Stimulated activated CD4-positive, alpha-beta T cell treated with anti-CD3 and anti-CD28 coated beads, Interleukin-4, amount 100 ng/mL, for 48 hours (primary cell): Measurements from ENCODE around the gene FOXD3.

Source experiments
- DNase-seq, 2 donors: peaks; one replicate each; pipeline ENCODE4 v3.0.0-alpha.2; 2020; ENCODE audit warnings: low read depth in 2 of 2

The FOXD3 gene

DNA sequence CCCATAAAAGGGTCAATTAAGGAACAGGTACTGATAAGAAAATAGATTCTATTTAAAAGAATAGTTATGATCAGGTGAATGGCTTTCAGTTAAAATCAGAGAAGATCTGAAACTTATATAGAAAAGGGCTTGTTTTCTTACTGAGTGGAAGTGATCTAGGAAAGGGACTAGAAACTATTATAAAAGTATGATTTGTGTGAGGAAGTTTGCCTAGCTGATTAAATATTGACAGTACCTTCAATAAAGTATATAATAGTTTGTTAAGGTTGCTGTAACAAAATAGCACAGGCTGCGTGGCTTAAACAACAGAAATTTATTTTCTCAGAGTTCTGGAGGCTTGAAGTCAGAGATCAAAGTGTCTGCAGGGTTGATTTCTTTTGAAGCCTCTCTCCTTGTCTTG is 39.7 kb downstream of the FOXD3 start:
- DNase-seq = no peak

- DNase-seq = no peak
These were observed 40.2 kb downstream of the FOXD3 start for GRCh38 chr1:63362578-63362977.

DNA sequence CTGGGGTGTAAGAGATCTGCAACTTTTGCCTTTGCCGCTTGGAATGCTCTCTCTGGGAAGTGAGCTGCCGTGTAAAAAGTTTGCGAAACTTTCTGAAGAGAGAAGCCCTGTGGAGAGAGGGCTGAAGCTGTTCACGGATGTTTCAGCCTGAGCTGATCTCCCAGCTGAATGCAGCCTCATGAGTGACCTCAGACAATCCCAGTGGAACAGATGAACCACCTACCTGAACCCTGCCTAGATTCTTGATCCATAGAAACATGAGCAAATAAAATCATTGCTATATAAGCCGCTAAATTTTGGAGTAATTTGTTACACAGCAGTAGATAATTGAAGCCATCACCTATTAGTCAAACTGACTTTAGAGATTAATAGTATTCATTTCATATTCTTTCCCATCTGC is 40.6 kb downstream of the FOXD3 start:
- no peak for DNase-seq

DNA sequence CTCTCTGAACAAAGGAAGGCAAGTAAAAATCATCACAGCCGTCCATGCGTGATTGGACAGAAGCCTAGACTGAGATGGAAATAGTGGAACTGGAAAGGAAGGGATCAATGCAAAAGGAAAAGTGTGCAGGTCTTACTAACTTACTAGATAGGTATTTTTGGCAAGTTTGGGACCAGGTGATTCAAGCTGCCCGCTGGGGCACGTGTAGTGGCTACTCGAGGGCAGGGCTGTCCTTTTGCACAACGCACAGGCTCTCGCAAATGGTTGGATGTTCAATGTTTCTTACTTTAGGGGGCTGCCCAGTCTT is 44.5 kb downstream of the FOXD3 start:
- no peak for DNase-seq

DNA sequence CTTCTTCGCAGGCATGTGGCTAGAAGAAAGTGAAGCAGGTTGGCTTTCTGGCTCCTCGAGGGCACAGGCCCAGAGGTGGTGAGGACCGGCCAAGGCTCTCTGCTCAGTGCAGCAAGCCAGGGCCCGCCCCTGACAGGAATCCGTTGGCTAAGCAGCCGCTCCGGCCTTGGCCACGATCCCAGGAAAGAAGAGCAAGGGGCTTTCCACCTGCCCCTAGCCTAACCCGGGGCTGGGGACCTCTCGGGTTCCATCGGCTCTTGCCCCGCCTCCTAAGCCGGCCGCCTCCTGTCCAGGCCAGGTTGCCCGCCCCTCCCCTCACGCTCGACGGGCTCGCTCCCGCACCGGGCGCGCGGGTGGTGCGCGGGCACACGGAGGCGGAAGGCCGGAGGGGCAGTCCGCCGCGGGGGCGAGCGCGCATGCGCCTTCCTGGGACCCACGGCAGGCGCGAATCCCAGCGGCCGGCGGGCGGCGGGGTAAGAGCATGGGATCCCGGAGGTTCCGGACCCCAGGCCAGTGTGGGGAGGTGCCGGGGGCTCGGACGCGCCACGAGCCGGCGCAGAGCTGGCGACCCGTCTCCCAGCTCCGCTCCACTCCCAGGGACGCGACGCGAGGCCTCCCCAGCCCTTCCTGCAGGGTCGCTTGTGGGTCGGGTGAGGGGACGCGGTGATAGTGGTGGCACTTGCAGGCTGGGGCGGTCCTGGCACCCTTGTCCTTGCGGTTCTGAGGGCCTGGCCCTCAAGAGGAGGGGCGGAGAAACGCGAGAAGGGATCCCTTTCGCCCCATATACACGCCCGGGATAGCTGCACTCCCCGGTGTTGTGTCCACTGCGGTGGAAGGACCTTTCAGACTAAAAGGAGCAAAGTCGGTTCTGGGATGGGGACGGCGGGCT is 45.1 kb downstream of the FOXD3 start, which contains the start of gene ALG6:
ALG6 (plus strand) TSS at position 413 of the 889 bp plus-strand sequence. CDS start 3,351 bp downstream, outside the sequence.
- peak; percentile 89 to 92 for DNase-seq

GRCh38 chr1:63368131-63368530 is 45.8 kb downstream of the FOXD3 start:
- DNase-seq = no peak
